ENCODE measurements around the gene NPEPL1.

Gene NPEPL1

GRCh38 chr20:58668901-58669286 lies 23.7 kb upstream of the NPEPL1 start:
- no peak overlapping the region for H3K4me3 ChIP-seq (ENCODE audit: low read depth, low read length)
- ChIA-PET CTCF (interaction anchor here (0.9 kb wide), 1 partner anchor 787 kb away, joined by 3 read pairs; no protein-coding TSS in a partner anchor), POLR2A (no interaction called here)
- DNase-seq (ENCODE audit: low read depth, low spot score): no peak
- no peak for TF ChIP-seq CTCF (IDR thresholded peaks at IDR 0.05; ENCODE audit: insufficient read depth, low read length, missing control alignments)

- ChIA-PET CTCF (interaction anchor here (0.9 kb wide), 1 partner anchor 786 kb away, joined by 3 read pairs; no protein-coding TSS in a partner anchor), POLR2A (no interaction called here)
- H3K4me3 ChIP-seq (ENCODE audit: low read depth, low read length): no peak overlapping the region
- no peak for TF ChIP-seq CTCF (IDR thresholded peaks at IDR 0.05; ENCODE audit: insufficient read depth, low read length, missing control alignments)
- DNase-seq (ENCODE audit: low read depth, low spot score): no peak
These were observed 23.2 kb upstream of the NPEPL1 start for GRCh38 chr20:58669287-58670006.

- TF ChIP-seq CTCF (IDR thresholded peaks at IDR 0.05; ENCODE audit: insufficient read depth, low read length, missing control alignments): no peak
- CTCF ChIA-PET: interaction anchor here (1.1 kb wide), 1 partner anchor 13 kb away, joined by 4 read pairs; no protein-coding TSS in a partner anchor
- POLR2A ChIA-PET: no interaction called here
- H3K4me3 ChIP-seq (ENCODE audit: low read depth, low read length): no peak overlapping the region
- DNase-seq (ENCODE audit: low read depth, low spot score): peak; percentile 14
These were observed 22.5 kb upstream of the NPEPL1 start for GRCh38 chr20:58670102-58670501.

- H3K4me3 ChIP-seq (ENCODE audit: low read depth, low read length): no peak overlapping the region
- ChIA-PET CTCF (interaction anchor here (1.1 kb wide), 1 partner anchor 14 kb away, joined by 4 read pairs; no protein-coding TSS in a partner anchor), POLR2A (no interaction called here)
- no peak for TF ChIP-seq CTCF (IDR thresholded peaks at IDR 0.05; ENCODE audit: insufficient read depth, low read length, missing control alignments)
- DNase-seq (ENCODE audit: low read depth, low spot score): no peak
These were observed 21.9 kb upstream of the NPEPL1 start for GRCh38 chr20:58670659-58671058.

GRCh38 chr20:58673119-58673518 lies 19.5 kb upstream of the NPEPL1 start:
- ChIA-PET CTCF (interaction anchor here (0.9 kb wide), 1 partner anchor 9 kb away, joined by 3 read pairs; no protein-coding TSS in a partner anchor), POLR2A (no interaction called here)
- no peak for DNase-seq (ENCODE audit: low read depth, low spot score)
- TF ChIP-seq CTCF (IDR thresholded peaks at IDR 0.05; ENCODE audit: insufficient read depth, low read length, missing control alignments): no peak
- no peak overlapping the region for H3K4me3 ChIP-seq (ENCODE audit: low read depth, low read length)

- POLR2A ChIA-PET: interaction anchor here (0.5 kb wide), 1 partner anchor 9 kb away, joined by 5 read pairs; no protein-coding TSS in a partner anchor
- no peak for TF ChIP-seq CTCF (IDR thresholded peaks at IDR 0.05; ENCODE audit: insufficient read depth, low read length, missing control alignments)
- CTCF ChIA-PET: no interaction called here
- H3K4me3 ChIP-seq (ENCODE audit: low read depth, low read length): no peak overlapping the region
- no peak for DNase-seq (ENCODE audit: low read depth, low spot score)
These were observed 17.4 kb upstream of the NPEPL1 start for GRCh38 chr20:58675146-58675584.
